DMS53 treated with DMSO at 0.1 percent for 48 hours (cell line): ENCODE measurements around the gene ENDOG.
"Not testable (repeated sequence)": the region's sequence is repeated elsewhere in the genome, so short reads cannot be mapped to it uniquely, and the experiment has no call there.

ENCODE experiments used
- DNase-seq: peaks from one replicate; lab custom pipeline; 2025; ENCODE audit not compliant: unreplicated experiment; lab: John Stamatoyannopoulos, UW

ENDOG gene

DNA sequence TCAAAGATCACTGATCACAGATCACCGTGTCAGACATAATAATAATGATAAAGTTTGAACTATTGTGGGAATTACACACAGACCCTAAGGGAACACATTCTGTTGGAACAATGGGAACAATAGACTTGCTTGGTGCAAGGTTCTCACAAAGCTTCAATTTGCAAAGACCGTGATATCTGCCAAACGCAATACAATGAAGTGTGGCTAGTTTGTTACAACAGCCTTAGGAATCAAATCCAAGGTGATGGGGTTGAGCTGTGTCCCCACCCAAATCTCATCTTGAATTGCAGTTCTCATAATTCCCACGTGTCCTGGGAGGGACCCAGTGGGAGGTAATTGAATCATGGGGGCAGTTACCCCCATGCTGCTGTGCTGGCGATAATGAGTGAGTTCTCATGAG lies 42.6 kb downstream of the ENDOG start:
- no peak for DNase-seq

GRCh38 chr9:128861501-128861900 lies 43.2 kb downstream of the ENDOG start:
- no peak for DNase-seq

- no peak for DNase-seq
Observed at GRCh38 chr9:128862401-128862851, 44.1 kb downstream of the ENDOG start.

GRCh38 chr9:128863647-128864046 lies 45.3 kb downstream of the ENDOG start:
- DNase-seq: peak; percentile 44

DNA sequence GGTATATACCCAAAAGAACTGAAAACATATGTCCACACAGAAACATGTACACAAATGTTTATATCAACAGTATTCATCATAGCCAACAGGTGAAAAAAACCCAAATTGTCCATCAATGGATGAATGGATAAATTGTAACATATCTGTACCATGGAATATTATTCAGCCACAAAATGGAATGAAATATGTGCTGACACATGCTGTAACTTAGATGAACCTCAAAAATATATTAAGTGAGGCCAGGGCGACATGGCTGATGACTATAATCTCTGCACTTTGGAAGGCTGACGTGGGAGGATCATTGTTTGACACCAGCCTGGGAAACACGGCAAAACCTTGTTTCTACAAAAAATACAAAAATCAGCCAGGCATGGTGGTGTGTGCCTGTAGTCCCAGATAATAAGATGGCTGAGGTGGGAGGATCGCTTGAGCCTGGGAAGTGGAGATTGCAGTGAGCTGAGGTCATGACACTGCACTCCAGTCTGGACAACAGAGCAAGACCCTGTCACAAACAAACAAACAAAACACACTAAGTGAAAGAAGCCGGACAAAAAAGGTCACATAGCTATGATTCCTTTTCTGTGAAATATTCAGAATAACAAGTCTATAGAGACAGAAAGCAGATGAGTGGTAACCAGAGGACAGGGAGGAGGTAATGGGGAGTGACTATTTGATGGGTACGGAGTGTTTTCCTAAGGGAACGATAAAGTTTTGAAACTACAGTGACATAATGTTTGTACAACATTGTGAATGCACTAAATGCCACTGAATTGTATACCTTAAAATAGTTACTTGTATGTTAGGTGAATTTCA lies 52.0 kb downstream of the ENDOG start:
- no peak for DNase-seq

- DNase-seq: not testable (repeated sequence)
Observed at GRCh38 chr9:128870941-128871265, 52.6 kb downstream of the ENDOG start.
